LNCAP (cell line): ENCODE results near the gene AP2B1.

Experiments used
- CTCF ChIP-seq: fragments of 450-650 bp; IDR thresholded peaks from 2 replicates; pipeline ENCODE4 v1.5.1; 2017; ENCODE audit warnings: mild to moderate bottlenecking

The AP2B1 gene

GRCh38 chr17:35742496-35742895 is 155.4 kb downstream of the AP2B1 start:
- no peak for TF ChIP-seq CTCF

- no peak for TF ChIP-seq CTCF
Measured at GRCh38 chr17:35742896-35743477, 155.9 kb downstream of the AP2B1 start.

GRCh38 chr17:35743626-35744328 is 156.7 kb downstream of the AP2B1 start:
- TF ChIP-seq CTCF = no peak

- no peak for TF ChIP-seq CTCF
Measured at GRCh38 chr17:35744830-35745229, 157.7 kb downstream of the AP2B1 start.

GRCh38 chr17:35745246-35745645 is 158.1 kb downstream of the AP2B1 start:
- TF ChIP-seq CTCF = no peak

- no peak for TF ChIP-seq CTCF
Measured at GRCh38 chr17:35745749-35746320, 158.7 kb downstream of the AP2B1 start.

- peak; percentile 77 for TF ChIP-seq CTCF
Measured at GRCh38 chr17:35747540-35748017, 160.5 kb downstream of the AP2B1 start.
